HG03095 (cell line): ENCODE data around the gene GAGE13.
A peak's percentile ranks its signal among the peaks of the same experiment; 100 is the strongest.
"Not testable (repeated sequence)": the region's sequence is repeated elsewhere in the genome, so short reads cannot be mapped to it uniquely, and the experiment has no call there.

Source experiments
- ATAC-seq: cut with Tn5 transposase; IDR thresholded peaks from one replicate; pipeline ENCODE4 v1.9.1; 2021; ENCODE audit warnings: moderate library complexity; ENCODE audit not compliant: unreplicated experiment

GAGE13 gene

DNA sequence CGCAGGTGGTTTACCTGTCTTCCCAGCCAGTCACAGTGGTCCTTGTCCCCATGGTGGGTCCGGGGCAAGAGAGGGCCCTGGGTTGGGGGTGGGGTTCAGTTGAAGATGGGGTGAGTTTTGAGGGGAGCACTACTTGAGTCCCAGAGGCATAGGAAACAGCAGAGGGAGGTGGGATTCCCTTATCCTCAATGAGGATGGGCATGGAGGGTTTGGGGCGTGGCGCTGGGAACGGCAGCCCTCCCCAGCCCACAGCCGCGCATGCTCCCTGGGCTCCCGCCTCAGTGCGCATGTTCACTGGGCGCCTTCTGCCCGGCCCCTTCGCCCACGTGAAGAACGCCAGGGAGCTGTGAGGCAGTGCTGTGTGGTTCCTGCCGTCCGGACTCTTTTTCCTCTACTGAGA lies at the start of gene GAGE13:
Gene GAGE13 (plus strand): TSS at position 301 of the 400 bp plus-strand sequence. CDS start 1,156 bp downstream, outside the sequence.
- not testable (repeated sequence) for ATAC-seq

GRCh38 chrX:49282647-49283011 lies 48.8 kb upstream of the GAGE13 start:
- no peak for ATAC-seq

- ATAC-seq = no peak
Measured at GRCh38 chrX:49284212-49284611, 47.2 kb upstream of the GAGE13 start.

DNA sequence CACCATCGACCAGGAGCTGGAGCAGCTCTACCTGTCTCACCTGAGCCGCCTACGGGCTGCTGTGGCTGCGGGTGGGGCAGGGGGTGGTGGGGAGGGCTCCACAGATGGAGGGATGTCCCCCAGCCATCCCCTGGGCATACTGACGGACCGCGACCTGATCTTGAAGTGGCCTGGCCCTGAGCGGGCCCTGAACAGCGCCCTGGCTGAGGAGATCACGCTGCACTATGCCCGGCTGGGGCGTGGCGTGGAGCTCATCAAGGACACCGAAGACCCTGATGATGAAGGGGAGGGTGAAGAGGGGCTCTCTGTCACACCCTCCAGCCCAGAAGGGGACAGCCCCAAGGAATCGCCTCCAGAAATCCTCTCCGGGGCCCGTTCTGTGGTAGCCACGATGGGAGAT lies 45.2 kb upstream of the GAGE13 start:
- ATAC-seq = no peak

DNA sequence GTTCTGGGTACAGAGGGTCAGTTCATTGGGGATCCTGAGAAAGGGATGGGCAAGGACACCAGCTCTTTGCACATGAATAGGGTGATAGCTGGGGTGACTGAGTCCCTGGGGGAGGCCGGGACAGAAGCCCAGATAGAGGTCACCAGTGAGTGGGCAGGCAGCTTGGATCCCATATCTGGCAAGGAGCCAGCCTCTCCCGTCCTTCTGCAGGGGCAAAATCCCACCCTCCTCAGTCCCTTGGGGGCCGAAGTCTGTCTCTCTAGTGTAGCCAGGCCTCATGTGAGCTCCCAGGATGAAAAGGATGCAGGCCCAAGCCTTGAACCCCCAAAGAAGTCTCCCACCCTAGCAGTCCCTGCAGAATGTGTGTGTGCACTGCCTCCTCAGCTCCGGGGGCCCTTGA lies 44.8 kb upstream of the GAGE13 start:
- ATAC-seq = no peak

DNA sequence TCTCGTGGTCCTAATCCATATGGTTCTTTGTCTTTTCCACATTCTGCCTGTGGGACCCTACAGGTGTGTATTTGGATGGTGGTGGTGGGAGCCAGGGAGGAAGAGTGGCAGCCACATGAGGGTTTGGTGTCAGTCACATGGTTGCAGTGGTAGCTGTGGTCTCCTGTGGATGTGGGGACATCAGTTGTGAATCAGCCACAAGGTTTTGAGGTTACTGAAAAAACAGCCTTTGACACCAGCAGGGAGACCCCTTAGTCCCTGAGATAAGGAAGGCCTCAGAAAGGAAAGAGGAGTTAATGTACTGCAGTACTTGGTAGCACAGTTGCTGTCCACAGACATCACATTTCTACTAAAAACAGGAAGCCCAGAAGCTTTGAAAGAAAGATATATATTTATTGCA lies 43.7 kb upstream of the GAGE13 start:
- ATAC-seq = no peak

GRCh38 chrX:49290215-49290614 lies 41.2 kb upstream of the GAGE13 start:
- no peak for ATAC-seq

GRCh38 chrX:49291615-49292337 lies 39.6 kb upstream of the GAGE13 start:
- peak; percentile 66 for ATAC-seq

DNA sequence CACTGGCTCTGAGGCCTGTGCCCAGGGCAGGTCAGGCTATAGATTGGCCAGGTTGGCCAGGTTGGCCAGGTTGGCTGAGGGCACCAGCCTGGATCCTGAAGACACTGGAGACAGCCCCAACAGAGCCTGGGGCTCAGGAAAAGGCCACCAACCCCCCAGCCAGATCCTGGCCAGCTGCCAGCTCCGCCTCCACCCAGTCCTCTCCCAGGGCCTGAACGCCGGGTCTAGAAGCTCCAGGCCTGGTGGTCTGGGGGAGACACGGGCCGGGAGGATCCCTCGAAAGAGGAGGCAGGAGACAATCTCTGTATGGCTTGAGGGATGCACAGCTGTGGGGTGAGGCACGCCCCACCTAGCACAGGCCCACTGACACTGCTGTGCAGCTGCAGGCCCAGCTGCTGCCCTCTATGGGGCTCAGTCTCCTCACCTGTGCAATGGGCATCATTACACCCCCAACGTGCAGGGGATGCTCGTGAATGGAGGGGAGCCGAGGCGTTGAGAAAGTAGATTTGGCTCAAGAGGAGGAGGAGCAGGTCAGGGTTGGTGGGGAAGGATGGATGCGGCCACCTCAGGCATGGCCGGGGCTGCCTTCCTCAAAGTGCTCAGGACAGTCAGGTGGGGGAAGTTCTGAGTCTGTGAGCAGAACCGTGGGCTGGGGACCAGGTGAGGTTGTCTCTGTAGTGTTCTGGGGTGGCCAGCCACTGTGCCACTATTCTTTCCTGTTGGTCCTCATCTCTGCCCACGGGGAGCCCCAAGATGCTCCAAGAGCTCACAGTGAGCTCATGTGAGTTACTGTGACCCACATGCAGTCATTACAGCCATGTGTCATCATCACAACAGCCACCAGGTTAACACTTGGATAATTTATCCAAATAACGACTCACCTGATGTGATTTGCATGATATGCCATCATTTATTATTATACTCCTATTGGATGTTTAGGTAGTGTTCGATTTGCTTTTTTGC lies 38.7 kb upstream of the GAGE13 start:
- no peak for ATAC-seq

DNA sequence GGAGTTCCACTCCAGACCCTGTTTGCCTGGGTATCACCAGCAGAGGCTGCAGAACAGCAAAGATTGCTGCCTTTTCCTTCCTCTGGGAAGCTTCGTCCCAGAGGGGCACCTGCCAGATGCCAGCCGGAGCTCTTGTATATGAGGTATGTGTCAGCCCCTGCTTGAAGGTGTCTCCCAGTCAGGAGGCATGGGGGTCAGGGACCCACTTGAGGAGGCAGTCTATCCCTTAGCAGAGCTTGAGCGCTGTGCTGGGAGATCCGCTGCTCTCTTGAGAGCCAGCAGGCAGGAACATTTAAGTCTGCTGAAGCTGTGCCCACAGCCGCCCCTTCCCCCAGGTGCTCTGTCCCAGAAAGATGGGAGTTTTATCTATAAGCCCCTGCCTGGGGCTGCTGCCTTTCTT lies 32.1 kb upstream of the GAGE13 start:
- not testable (repeated sequence) for ATAC-seq

DNA sequence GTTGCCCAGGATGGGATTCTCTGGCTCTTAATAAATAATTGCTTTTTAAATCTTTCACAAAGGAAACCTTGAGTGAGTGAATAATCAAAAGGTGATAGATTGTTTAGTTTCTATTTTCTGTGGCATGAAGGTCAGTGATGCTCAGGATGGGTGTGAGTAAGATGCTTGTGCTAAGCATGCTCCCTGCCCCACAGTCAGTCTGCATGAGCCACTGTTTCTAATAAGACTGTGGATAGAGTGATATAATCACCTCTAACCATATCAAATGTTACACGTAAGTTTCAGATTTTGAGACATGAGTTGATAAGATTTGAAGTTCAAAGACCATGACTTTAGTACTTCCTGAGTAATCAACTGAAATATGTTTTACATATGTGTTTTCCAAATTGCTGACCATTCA lies 30.7 kb upstream of the GAGE13 start:
- ATAC-seq = no peak

DNA sequence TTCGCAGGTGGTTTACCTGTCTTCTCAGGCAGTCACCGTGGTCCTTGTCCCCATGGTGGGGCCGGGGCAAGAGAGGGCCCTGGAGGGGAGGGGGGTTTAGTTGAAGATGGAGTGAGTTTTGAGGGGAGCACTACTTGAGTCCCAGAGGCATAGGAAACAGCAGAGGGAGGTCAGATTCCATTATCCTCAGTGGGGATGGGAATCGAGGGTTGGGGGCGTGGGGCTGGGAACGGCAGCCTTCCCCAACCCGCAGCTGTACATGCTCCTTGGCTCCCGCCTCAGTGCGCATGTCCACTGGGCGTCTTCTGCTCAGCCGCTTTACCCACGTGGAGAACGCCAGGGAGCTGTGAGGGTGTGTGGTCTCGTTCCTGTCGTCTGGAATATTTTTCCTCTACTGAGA lies 28.0 kb upstream of the GAGE13 start, which contains the start of gene GAGE10:
Gene GAGE10 (plus strand): TSS at position 301 of the 400 bp plus-strand sequence. CDS start 1,214 bp downstream, outside the sequence.
- no peak for ATAC-seq

DNA sequence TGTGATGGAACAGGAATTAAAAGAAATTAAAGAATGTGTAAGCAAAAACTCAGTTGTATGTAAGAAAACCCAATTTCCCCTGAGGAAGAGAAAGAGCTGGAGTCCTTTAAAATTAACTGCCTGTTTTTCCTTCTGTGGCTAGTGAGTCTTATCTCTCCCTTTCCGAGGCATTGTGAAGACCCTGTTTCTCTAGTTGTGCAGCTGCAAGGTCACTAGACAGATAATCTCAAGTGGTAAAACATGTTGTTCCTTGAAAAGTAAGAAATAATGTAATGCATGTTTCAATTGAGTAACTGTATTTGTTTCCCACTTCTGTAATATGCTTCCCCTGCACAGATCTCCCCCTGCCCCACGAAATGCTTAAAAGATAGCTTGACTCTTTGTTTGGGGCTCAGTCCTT lies 23.6 kb upstream of the GAGE13 start:
- ATAC-seq = not testable (repeated sequence)

DNA sequence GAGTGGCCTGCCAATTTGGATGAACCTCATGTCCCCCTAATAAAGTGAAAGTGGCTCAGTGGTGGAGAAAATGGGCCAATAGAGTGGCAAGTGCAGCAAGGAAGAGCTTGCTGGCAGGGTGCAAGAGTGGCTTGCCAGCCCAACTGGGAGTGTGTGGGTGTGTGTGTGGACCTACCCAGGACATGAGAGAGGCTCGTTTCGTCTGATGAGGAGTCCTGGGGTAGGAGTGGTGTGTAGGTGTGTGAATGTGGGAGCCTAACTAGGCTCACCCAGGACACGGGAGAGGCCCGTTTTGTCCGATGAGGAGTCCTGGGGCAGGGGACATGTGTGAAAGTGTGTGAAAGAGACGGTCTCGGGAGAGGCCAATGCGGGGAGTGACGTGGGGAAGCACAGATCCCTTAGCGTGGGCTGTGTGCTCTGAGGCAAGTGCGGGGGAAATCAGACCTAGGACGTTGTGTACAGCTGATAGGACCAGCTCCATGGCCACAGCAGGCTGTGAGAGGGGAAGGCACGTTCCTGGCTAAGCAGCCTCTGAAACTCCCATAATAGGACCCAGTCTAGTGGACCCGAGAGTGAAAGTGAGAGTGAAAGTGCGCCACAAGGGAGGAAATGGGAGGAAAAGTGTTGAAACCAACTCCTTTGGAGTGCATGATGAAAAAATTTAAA lies 22.6 kb upstream of the GAGE13 start:
- ATAC-seq = no peak

GRCh38 chrX:49309401-49309981 lies 21.9 kb upstream of the GAGE13 start:
- no peak for ATAC-seq

- ATAC-seq = no peak
Measured at GRCh38 chrX:49310371-49310770, 21.0 kb upstream of the GAGE13 start.

DNA sequence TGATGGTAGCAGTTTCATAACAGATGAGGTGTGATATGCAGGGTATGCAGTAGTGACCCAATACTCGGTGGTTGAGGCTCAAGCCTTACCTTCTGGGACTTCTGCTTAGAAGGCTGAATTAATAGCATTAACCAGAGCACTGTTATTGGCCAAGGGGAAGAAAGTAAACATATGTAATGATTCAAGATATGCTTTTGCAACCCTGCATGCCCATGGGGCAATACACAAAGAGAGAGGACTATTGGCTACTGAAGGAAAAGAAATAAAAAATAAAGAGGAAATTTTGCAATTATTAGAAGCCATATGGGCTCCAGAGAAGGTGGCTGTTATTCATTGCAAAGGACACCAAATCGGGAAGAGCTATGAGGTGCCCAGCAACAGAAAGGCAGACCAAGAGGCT lies 19.2 kb upstream of the GAGE13 start:
- no peak for ATAC-seq

DNA sequence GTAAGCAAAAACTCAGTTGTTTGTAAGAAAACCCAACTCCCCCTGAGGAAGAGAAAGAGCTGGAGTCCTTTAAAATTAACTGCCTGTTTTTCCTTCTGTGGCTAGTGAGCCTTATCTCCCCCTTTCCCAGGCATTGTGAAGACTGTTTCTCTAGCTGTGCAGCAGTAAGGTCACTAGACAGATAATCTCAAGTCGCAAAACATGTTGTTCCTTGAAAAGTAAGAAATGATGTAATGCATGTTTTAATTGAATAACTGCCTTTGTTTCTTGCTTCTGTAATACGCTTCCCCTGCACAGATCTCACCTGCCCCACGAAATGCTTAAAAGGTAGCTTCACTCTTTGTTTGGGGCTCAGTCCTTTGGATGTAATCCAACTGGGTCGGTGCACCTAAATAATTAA lies 15.3 kb upstream of the GAGE13 start:
- no peak for ATAC-seq

- ATAC-seq = not testable (repeated sequence)
Measured at GRCh38 chrX:49321737-49322136, 9.6 kb upstream of the GAGE13 start, which contains the start of gene GAGE12J. Gene GAGE12J, plus strand, starts transcription at chrX:49322037. Its CDS starts 1,157 bp downstream, at chrX:49323194.

- not testable (repeated sequence) for ATAC-seq
Measured at GRCh38 chrX:49322266-49322665, 9.1 kb upstream of the GAGE13 start.

DNA sequence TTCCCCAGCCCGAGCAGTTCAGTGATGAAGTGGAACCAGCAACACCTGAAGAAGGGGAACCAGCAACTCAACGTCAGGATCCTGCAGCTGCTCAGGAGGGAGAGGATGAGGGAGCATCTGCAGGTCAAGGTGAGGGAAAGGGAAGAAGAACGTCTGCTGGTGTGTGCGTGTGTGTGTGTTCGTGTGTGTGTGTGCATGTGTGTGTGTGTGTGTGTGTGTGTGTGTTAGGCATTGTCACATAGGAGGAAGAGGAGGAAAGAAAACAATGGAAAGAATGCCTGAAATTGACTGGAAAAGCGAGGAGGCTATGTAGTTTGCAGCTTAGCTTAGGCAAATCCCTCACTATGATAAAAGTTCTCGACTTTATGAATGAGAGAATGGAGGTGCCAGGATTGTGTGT lies 7.6 kb upstream of the GAGE13 start:
- ATAC-seq = not testable (repeated sequence)
